HUES6 (cell line): ENCODE results near the gene DNPH1.

Experiments used
- H3K27ac ChIP-seq: 2 replicates; pipeline ENCODE4 v1.7.0; 2013; ENCODE audit warnings: low read depth, mild to moderate bottlenecking, low read length, inconsistent platforms
- H3K27me3 ChIP-seq: 2 replicates; pipeline ENCODE4 v1.6.1; 2013; ENCODE audit warnings: low read length; ENCODE audit not compliant: control insufficient read depth, insufficient read depth
- H3K36me3 ChIP-seq: 2 replicates; pipeline ENCODE4 v1.6.1; 2013; ENCODE audit warnings: low read length; ENCODE audit not compliant: control insufficient read depth, insufficient read depth
- H3K4me1 ChIP-seq: 2 replicates; pipeline ENCODE4 v1.6.1; 2013; ENCODE audit warnings: low read length; ENCODE audit not compliant: control insufficient read depth, insufficient read depth
- H3K4me3 ChIP-seq: 2 replicates; pipeline ENCODE4 v1.5.1; 2013; ENCODE audit warnings: low read depth, low read length
- H3K9ac ChIP-seq: one replicate; pipeline ENCODE4 v1.6.1; 2013; ENCODE audit warnings: mild to moderate bottlenecking, low read length
- H3K9me3 ChIP-seq: 2 replicates; pipeline ENCODE4 v1.6.1; 2013; ENCODE audit warnings: low read depth, low read length; ENCODE audit not compliant: control insufficient read depth, insufficient read depth

The DNPH1 gene

GRCh38 chr6:43228951-43229802 lies at the start of gene DNPH1:
DNPH1 (minus strand) TSS chr6:43229481; CDS start chr6:43229456, 25 bp downstream.
- Histone ChIP-seq H3K4me1 (peaks cover 7% of the 10 kb centered on the region; the same call in 1 of the 2 replicates), H3K27ac (no peak within 1 kb of the TSS), H3K27me3 (peaks cover 34% of the 10 kb centered on the region), H3K36me3 (peaks cover 14% of the 10 kb centered on the region), H3K9ac (peak within 1 kb of the TSS; percentile 72), H3K9me3 (no peaks in the 10 kb centered on the region), H3K4me3 (peak within 1 kb of the TSS; percentile 71)

GRCh38 chr6:43278524-43279078 lies 49.3 kb upstream of the DNPH1 start:
- H3K27me3 ChIP-seq = peaks cover 40% of the 10 kb centered on the region
- H3K27ac ChIP-seq = no peak overlapping the region
- H3K9ac ChIP-seq = no peak overlapping the region
- no peaks in the 10 kb centered on the region for H3K9me3 ChIP-seq
- peaks cover 38% of the 10 kb centered on the region for H3K4me1 ChIP-seq
- H3K36me3 ChIP-seq = no peaks in the 10 kb centered on the region
- H3K4me3 ChIP-seq = no peak overlapping the region

GRCh38 chr6:43277643-43278523 lies 48.6 kb upstream of the DNPH1 start:
- H3K4me1 ChIP-seq = peaks cover 38% of the 10 kb centered on the region
- no peaks in the 10 kb centered on the region for H3K36me3 ChIP-seq
- H3K27ac ChIP-seq = no peak overlapping the region
- H3K9me3 ChIP-seq = no peaks in the 10 kb centered on the region
- peaks cover 47% of the 10 kb centered on the region for H3K27me3 ChIP-seq
- H3K9ac ChIP-seq = no peak overlapping the region
- no peak overlapping the region for H3K4me3 ChIP-seq

GRCh38 chr6:43277306-43277642 lies 48.0 kb upstream of the DNPH1 start:
- Histone ChIP-seq H3K9me3 (no peaks in the 10 kb centered on the region), H3K9ac (no peak overlapping the region), H3K36me3 (no peaks in the 10 kb centered on the region), H3K4me1 (peaks cover 38% of the 10 kb centered on the region), H3K4me3 (no peak overlapping the region), H3K27ac (no peak overlapping the region), H3K27me3 (peaks cover 53% of the 10 kb centered on the region)

GRCh38 chr6:43276577-43277305 lies 47.5 kb upstream of the DNPH1 start:
- Histone ChIP-seq H3K27ac (no peak overlapping the region), H3K9ac (no peak overlapping the region), H3K9me3 (no peaks in the 10 kb centered on the region), H3K4me3 (peak overlapping the region; percentile 42), H3K4me1 (peaks cover 38% of the 10 kb centered on the region), H3K27me3 (peaks cover 58% of the 10 kb centered on the region), H3K36me3 (no peaks in the 10 kb centered on the region)

GRCh38 chr6:43275801-43276576 lies 46.7 kb upstream of the DNPH1 start:
- Histone ChIP-seq H3K27ac (no peak overlapping the region), H3K36me3 (no peaks in the 10 kb centered on the region), H3K4me1 (peaks cover 38% of the 10 kb centered on the region), H3K9ac (no peak overlapping the region), H3K9me3 (no peaks in the 10 kb centered on the region), H3K27me3 (peaks cover 63% of the 10 kb centered on the region), H3K4me3 (peak overlapping the region; percentile 42)

- Histone ChIP-seq H3K27me3 (peaks cover 73% of the 10 kb centered on the region), H3K36me3 (no peaks in the 10 kb centered on the region), H3K9me3 (no peaks in the 10 kb centered on the region), H3K9ac (no peak overlapping the region), H3K27ac (no peak overlapping the region), H3K4me1 (peaks cover 46% of the 10 kb centered on the region), H3K4me3 (peak overlapping the region; percentile 58)
These were observed 45.8 kb upstream of the DNPH1 start for GRCh38 chr6:43274916-43275597.

GRCh38 chr6:43274127-43274915 lies 45.0 kb upstream of the DNPH1 start:
- no peaks in the 10 kb centered on the region for H3K36me3 ChIP-seq
- H3K27ac ChIP-seq = no peak overlapping the region
- H3K4me1 ChIP-seq = peaks cover 51% of the 10 kb centered on the region
- H3K9me3 ChIP-seq = no peaks in the 10 kb centered on the region
- peak overlapping the region; percentile 58 for H3K4me3 ChIP-seq
- peaks cover 80% of the 10 kb centered on the region for H3K27me3 ChIP-seq
- no peak overlapping the region for H3K9ac ChIP-seq

- peaks cover 86% of the 10 kb centered on the region for H3K27me3 ChIP-seq
- no peak overlapping the region for H3K4me3 ChIP-seq
- peaks cover 53% of the 10 kb centered on the region for H3K4me1 ChIP-seq
- no peaks in the 10 kb centered on the region for H3K36me3 ChIP-seq
- no peak overlapping the region for H3K9ac ChIP-seq
- H3K9me3 ChIP-seq = no peaks in the 10 kb centered on the region
- H3K27ac ChIP-seq = no peak overlapping the region
These were observed 44.4 kb upstream of the DNPH1 start for GRCh38 chr6:43273707-43274106.
